DOHH2 (cell line): ENCODE measurements around the gene CD9.

Experiments used
- H3F3A ChIP-seq: fragments of 200-600 bp; sonication (generic), shearing (Covaris generic); 2 replicates; pipeline ENCODE4 v1.6.0; 2016; ENCODE audit warnings: antibody characterized with exemption, mild to moderate bottlenecking; ENCODE audit not compliant: control insufficient read depth, insufficient read depth
- H3K27ac ChIP-seq: fragments of 200-600 bp; sonication (generic); 2 replicates; pipeline ENCODE4 v1.5.1; 2014; ENCODE audit warnings: low read depth, mild to moderate bottlenecking, low read length, moderate library complexity
- H3K27me3 ChIP-seq: fragments of 200-600 bp; sonication (generic); 2 replicates; pipeline ENCODE4 v1.6.1; 2014; ENCODE audit warnings: mild to moderate bottlenecking, low read length, mixed read lengths; ENCODE audit not compliant: control insufficient read depth
- H3K36me3 ChIP-seq: fragments of 200-600 bp; sonication (generic); 2 replicates; pipeline ENCODE4 v1.6.1; 2014; ENCODE audit warnings: mild to moderate bottlenecking, low read length, moderate library complexity, mixed read lengths; ENCODE audit not compliant: control insufficient read depth
- H3K4me1 ChIP-seq: fragments of 200-600 bp; sonication (generic); 2 replicates; pipeline ENCODE4 v1.6.1; 2014; ENCODE audit warnings: mild to moderate bottlenecking, low read length, mixed read lengths; ENCODE audit not compliant: control insufficient read depth
- H3K4me2 ChIP-seq: fragments of 200-600 bp; sonication (generic); 2 replicates; pipeline ENCODE4 v1.6.0; 2014; ENCODE audit warnings: mild to moderate bottlenecking, low read length, moderate library complexity
- H3K4me3 ChIP-seq: fragments of 200-600 bp; sonication (generic); 2 replicates; pipeline ENCODE4 v1.5.1; 2014; ENCODE audit warnings: mild to moderate bottlenecking, low read length, mixed read lengths
- H3K79me2 ChIP-seq: fragments of 200-600 bp; sonication (generic); 2 replicates; pipeline ENCODE4 v1.6.1; 2014; ENCODE audit warnings: mild to moderate bottlenecking, low read length, mixed read lengths; ENCODE audit not compliant: control insufficient read depth
- H3K9me2 ChIP-seq: fragments of 200-600 bp; sonication (generic); replicated peaks from 2 replicates; pipeline ENCODE4 v1.6.1; 2014; ENCODE audit warnings: mild to moderate bottlenecking, low read length, mixed read lengths; ENCODE audit not compliant: control insufficient read depth
- H3K9me3 ChIP-seq: fragments of 200-600 bp; sonication (generic); 2 replicates; pipeline ENCODE4 v1.6.1; 2014; ENCODE audit warnings: antibody characterized with exemption, low read length, mixed read lengths; ENCODE audit not compliant: control insufficient read depth, insufficient read depth
- H4K20me1 ChIP-seq: fragments of 200-600 bp; sonication (generic); 2 replicates; pipeline ENCODE4 v1.6.0; 2014; ENCODE audit warnings: low read depth, mild to moderate bottlenecking, antibody characterized with exemption, low read length, moderate library complexity; ENCODE audit not compliant: control insufficient read depth, insufficient read depth
- EZH2phosphoT487 ChIP-seq: fragments of 200-600 bp; sonication (generic); IDR thresholded peaks from 2 replicates; pipeline ENCODE4 v1.6.1; 2017; ENCODE audit warnings: borderline replicate concordance, mild to moderate bottlenecking, antibody characterized with exemption, low read length, moderate library complexity, mixed read lengths
- TF ChIP-seq, protein P1 (sequence below): fragments of 200-600 bp; sonication (generic); IDR thresholded peaks from one replicate; pipeline ENCODE4 v1.5.1; 2014; ENCODE audit warnings: antibody characterized with exemption, mild to moderate bottlenecking, low read depth, low read length; ENCODE audit not compliant: poor library complexity, severe bottlenecking

The CD9 gene

DNA sequence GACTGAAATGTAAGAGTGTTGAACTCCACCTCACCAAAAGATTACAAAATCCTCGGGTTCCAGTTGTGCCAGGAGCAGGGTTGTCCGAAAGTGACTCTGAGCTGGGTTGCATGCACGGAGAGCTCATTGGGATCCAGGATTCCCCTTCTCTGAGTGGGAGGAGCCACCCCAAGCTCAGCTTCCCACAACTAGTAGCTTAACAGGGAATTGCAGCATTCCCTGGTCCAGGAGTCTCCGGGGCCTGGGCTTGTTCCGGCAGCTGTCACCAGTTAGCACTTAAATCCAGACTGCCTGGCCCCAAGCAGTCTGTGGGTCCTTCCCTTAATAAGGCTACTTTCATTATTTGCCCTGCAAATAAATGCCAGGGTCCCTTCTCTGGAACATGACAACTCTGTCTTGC lies 50.1 kb downstream of the CD9 start:
- no peak overlapping the region for H3K27ac ChIP-seq
- no peaks in the 10 kb centered on the region for H4K20me1 ChIP-seq
- no peaks in the 10 kb centered on the region for H3K9me3 ChIP-seq
- no peaks in the 10 kb centered on the region for H3K36me3 ChIP-seq
- TF ChIP-seq, protein P1, sequence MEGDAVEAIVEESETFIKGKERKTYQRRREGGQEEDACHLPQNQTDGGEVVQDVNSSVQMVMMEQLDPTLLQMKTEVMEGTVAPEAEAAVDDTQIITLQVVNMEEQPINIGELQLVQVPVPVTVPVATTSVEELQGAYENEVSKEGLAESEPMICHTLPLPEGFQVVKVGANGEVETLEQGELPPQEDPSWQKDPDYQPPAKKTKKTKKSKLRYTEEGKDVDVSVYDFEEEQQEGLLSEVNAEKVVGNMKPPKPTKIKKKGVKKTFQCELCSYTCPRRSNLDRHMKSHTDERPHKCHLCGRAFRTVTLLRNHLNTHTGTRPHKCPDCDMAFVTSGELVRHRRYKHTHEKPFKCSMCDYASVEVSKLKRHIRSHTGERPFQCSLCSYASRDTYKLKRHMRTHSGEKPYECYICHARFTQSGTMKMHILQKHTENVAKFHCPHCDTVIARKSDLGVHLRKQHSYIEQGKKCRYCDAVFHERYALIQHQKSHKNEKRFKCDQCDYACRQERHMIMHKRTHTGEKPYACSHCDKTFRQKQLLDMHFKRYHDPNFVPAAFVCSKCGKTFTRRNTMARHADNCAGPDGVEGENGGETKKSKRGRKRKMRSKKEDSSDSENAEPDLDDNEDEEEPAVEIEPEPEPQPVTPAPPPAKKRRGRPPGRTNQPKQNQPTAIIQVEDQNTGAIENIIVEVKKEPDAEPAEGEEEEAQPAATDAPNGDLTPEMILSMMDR = no peak
- TF ChIP-seq EZH2phosphoT487 = no peak
- H3K27me3 ChIP-seq = peaks cover 10% of the 10 kb centered on the region; the same call in 1 of the 2 replicates
- no peaks in the 10 kb centered on the region for H3K79me2 ChIP-seq
- no peaks in the 10 kb centered on the region for H3K9me2 ChIP-seq
- H3K4me3 ChIP-seq = no peak overlapping the region
- no peak overlapping the region for H3K4me2 ChIP-seq
- H3K4me1 ChIP-seq = no peaks in the 10 kb centered on the region
- no peaks in the 10 kb centered on the region for H3F3A ChIP-seq

DNA sequence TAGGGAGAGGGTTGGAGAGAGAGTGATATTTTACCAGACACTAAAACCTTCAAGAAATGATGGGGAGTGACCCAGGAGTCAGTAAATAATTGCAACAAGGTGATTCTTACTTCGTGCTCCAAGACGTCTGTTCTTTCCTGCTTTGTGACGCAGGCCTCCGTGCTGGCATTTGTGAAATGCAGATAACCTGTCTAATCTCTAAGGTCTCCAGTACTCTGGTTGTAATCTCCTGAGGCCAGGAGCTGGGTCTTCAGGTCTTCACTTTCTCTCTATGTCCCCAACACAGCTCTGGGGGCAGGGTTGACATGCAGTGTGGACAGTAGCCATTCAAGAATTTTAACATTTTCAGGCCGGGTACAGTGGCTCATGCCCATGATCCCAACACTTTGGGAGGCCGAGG lies 53.1 kb downstream of the CD9 start:
- Histone ChIP-seq H3K27ac (no peak overlapping the region), H3F3A (no peaks in the 10 kb centered on the region), H3K4me1 (no peaks in the 10 kb centered on the region), H3K9me3 (no peaks in the 10 kb centered on the region), H4K20me1 (no peaks in the 10 kb centered on the region), H3K4me2 (no peak overlapping the region), H3K79me2 (no peaks in the 10 kb centered on the region), H3K27me3 (peaks cover 11% of the 10 kb centered on the region), H3K36me3 (no peaks in the 10 kb centered on the region), H3K9me2 (no peaks in the 10 kb centered on the region), H3K4me3 (no peak overlapping the region)
- TF ChIP-seq, protein P1 = no peak
- TF ChIP-seq EZH2phosphoT487 = no peak

DNA sequence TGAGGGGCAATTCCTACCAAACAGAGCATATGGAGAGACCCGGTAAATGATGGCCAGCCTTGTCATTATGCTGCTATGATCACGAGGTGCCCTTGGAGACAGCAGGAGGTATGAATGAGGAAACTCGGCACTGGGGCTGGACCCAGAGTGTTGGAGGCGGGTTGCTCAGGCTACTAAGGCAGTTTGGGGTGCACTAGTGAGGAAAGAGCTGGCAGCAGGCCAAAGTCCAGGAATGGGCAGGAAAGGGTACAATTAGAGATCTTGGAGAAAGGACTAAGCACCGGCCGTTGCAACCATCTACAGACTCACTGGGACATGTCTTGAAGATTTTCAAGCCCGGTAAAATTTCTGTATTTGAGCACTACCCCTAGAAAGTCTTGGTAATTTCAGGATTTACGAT lies 54.3 kb downstream of the CD9 start:
- no peaks in the 10 kb centered on the region for H3K79me2 ChIP-seq
- no peaks in the 10 kb centered on the region for H3K9me2 ChIP-seq
- no peak overlapping the region for H3K27ac ChIP-seq
- H3K4me2 ChIP-seq = no peak overlapping the region
- no peaks in the 10 kb centered on the region for H3F3A ChIP-seq
- no peaks in the 10 kb centered on the region for H3K9me3 ChIP-seq
- no peak overlapping the region for H3K4me3 ChIP-seq
- peaks cover 9% of the 10 kb centered on the region for H3K27me3 ChIP-seq
- no peaks in the 10 kb centered on the region for H3K4me1 ChIP-seq
- TF ChIP-seq, protein P1 = no peak
- no peak for TF ChIP-seq EZH2phosphoT487
- H4K20me1 ChIP-seq = no peaks in the 10 kb centered on the region
- H3K36me3 ChIP-seq = no peaks in the 10 kb centered on the region

DNA sequence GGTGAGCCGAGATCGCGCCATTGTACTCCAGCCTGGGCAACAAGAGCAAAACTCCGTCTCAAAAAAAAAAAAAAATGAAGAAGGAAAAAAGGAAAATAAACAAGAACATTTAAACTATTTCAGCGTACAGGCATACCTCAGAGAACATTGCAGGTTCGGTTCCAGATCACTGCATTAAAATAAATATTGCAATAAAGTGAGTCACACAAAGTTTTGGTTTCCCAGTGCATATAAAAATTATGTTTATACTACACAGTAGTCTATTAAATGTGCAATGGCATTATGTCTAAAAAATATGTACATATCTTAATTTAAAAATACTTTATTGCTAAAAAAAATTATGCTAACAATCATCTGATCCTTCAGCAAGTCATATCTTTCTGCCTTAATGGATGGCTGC lies 56.8 kb downstream of the CD9 start:
- Histone ChIP-seq H3F3A (no peaks in the 10 kb centered on the region), H3K79me2 (no peaks in the 10 kb centered on the region), H4K20me1 (no peaks in the 10 kb centered on the region), H3K4me2 (no peak overlapping the region), H3K36me3 (no peaks in the 10 kb centered on the region), H3K9me2 (no peaks in the 10 kb centered on the region), H3K9me3 (no peaks in the 10 kb centered on the region), H3K4me3 (no peak overlapping the region), H3K27ac (no peak overlapping the region), H3K4me1 (no peaks in the 10 kb centered on the region), H3K27me3 (peaks cover 5% of the 10 kb centered on the region)
- TF ChIP-seq, protein P1 = no peak
- no peak for TF ChIP-seq EZH2phosphoT487
